Nephron progenitor cell (in vitro differentiated cells): ENCODE data around the gene IREB2.
"Not testable (repeated sequence)": the region's sequence is repeated elsewhere in the genome, so short reads cannot be mapped to it uniquely, and the experiment has no call there.

Experiments
- DNase-seq: peaks from one replicate; pipeline ENCODE4 v3.0.0; 2021
- H3K27ac Mint-ChIP-seq: 2 replicates; pipeline ENCODE4 v1.8.0; 2021; ENCODE audit warnings: mild to moderate bottlenecking, moderate library complexity, mixed read lengths
- H3K27me3 Mint-ChIP-seq: 2 replicates; pipeline ENCODE4 v1.8.0; 2021; ENCODE audit warnings: mild to moderate bottlenecking, low read depth, mixed read lengths; ENCODE audit not compliant: poor library complexity
- H3K36me3 Mint-ChIP-seq: 2 replicates; pipeline ENCODE4 v1.8.0; 2021; ENCODE audit warnings: low read depth, mixed read lengths
- H3K4me1 Mint-ChIP-seq: 2 replicates; pipeline ENCODE4 v1.8.0; 2021; ENCODE audit warnings: mixed read lengths
- H3K4me3 Mint-ChIP-seq: 2 replicates; pipeline ENCODE4 v1.8.0; 2021; ENCODE audit warnings: mild to moderate bottlenecking, moderate library complexity, mixed read lengths
- H3K9me3 Mint-ChIP-seq: 2 replicates; pipeline ENCODE4 v1.8.0; 2021; ENCODE audit warnings: mild to moderate bottlenecking, moderate library complexity, mixed read lengths
- TF ChIP-seq, protein P1 (sequence below): fragments of 200-600 bp; sonication (generic); IDR thresholded peaks from 2 replicates; pipeline ENCODE4 v1.5.0; 2021; ENCODE audit warnings: antibody characterized with exemption

Gene IREB2

GRCh38 chr15:78402061-78402610 is 35.9 kb upstream of the IREB2 start:
- no peak overlapping the region for H3K27ac Mint-ChIP-seq
- TF ChIP-seq, protein P1, sequence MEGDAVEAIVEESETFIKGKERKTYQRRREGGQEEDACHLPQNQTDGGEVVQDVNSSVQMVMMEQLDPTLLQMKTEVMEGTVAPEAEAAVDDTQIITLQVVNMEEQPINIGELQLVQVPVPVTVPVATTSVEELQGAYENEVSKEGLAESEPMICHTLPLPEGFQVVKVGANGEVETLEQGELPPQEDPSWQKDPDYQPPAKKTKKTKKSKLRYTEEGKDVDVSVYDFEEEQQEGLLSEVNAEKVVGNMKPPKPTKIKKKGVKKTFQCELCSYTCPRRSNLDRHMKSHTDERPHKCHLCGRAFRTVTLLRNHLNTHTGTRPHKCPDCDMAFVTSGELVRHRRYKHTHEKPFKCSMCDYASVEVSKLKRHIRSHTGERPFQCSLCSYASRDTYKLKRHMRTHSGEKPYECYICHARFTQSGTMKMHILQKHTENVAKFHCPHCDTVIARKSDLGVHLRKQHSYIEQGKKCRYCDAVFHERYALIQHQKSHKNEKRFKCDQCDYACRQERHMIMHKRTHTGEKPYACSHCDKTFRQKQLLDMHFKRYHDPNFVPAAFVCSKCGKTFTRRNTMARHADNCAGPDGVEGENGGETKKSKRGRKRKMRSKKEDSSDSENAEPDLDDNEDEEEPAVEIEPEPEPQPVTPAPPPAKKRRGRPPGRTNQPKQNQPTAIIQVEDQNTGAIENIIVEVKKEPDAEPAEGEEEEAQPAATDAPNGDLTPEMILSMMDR, result no peak
- no peak for DNase-seq
- H3K9me3 Mint-ChIP-seq, result no peaks in the 10 kb centered on the region
- peaks cover 25% of the 10 kb centered on the region for H3K27me3 Mint-ChIP-seq
- H3K36me3 Mint-ChIP-seq, result no peaks in the 10 kb centered on the region
- H3K4me3 Mint-ChIP-seq, result no peak overlapping the region
- H3K4me1 Mint-ChIP-seq, result peaks cover 18% of the 10 kb centered on the region

DNA sequence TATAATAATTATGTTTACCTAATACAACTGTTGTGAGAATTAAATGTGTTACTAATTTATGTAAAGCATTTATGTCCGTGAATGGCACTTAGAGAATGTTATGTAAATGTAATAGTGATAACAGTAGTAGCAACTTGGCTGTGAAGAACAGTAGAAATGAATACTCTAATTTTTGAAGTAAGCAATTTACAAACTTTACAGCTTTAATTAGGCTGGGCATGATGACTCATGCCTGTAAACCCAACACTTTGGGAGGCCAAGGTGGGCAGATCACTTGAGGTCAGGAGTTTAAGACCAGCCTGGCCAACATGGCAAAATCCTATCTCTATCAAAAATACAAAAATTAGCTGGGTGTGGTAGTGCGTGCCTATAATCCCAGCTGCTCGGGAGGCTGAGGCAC is 33.9 kb upstream of the IREB2 start:
- H3K27me3 Mint-ChIP-seq, result peaks cover 16% of the 10 kb centered on the region
- no peaks in the 10 kb centered on the region for H3K36me3 Mint-ChIP-seq
- H3K4me1 Mint-ChIP-seq, result peaks cover 24% of the 10 kb centered on the region
- DNase-seq, result no peak
- TF ChIP-seq, protein P1, result no peak
- H3K4me3 Mint-ChIP-seq, result no peak overlapping the region
- no peaks in the 10 kb centered on the region for H3K9me3 Mint-ChIP-seq
- H3K27ac Mint-ChIP-seq, result no peak overlapping the region

DNA sequence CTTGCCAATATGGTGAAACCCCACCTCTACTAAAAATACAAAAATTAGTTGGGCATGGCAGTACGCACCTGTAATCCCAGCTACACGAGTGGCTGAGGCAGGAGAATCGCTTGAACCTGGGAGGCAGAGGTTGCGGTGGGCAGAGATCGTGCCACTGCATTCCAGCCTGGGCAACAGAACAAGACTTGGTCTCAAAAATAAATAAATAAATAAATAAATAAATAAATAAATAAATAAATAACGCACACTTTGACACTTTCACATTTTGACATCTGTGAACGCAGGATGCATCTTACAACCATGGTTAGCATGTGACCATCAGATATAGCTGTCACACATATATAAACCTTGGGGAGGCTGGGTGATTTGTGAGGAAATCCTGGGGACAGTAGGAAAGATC is 33.2 kb upstream of the IREB2 start:
- not testable (repeated sequence) for DNase-seq, H3K36me3 Mint-ChIP-seq, H3K27ac Mint-ChIP-seq, H3K4me3 Mint-ChIP-seq, H3K9me3 Mint-ChIP-seq
- Mint-ChIP-seq H3K27me3 (peaks cover 13% of the 10 kb centered on the region), H3K4me1 (peaks cover 22% of the 10 kb centered on the region)

DNA sequence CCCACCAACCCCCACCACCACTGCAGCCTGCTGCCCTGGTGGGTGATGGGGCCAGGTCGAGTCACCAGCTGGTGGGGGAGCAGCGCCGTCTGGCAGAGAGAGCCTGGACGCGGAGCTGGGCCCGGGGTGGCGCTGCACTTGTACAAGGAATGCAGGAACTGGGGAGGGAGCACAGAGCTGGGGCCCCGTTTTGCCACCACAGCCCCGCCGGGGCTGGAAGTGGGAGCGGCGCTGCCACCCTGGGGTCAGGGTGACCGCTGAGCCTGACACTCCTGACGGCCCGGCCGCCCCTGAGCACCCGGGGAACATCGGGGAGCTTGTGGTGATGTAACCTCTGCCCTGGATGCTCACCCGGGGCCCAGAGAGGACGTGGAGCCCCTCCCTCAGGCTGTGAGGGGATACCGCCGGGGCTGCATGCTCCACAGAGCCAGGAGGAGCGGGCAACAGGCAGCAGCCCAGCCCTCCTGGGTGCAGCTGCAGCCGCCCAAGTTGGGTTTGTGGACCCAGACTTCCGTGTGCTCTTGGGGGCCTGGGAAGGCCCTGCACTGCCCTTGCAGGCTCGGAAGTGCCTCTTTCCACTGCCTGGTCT is 32.6 kb upstream of the IREB2 start:
- H3K4me1 Mint-ChIP-seq, result peaks cover 20% of the 10 kb centered on the region
- TF ChIP-seq, protein P1, result no peak
- no peak overlapping the region for H3K4me3 Mint-ChIP-seq
- DNase-seq, result no peak
- H3K9me3 Mint-ChIP-seq, result no peaks in the 10 kb centered on the region
- H3K36me3 Mint-ChIP-seq, result no peaks in the 10 kb centered on the region
- no peak overlapping the region for H3K27ac Mint-ChIP-seq
- peaks cover 14% of the 10 kb centered on the region for H3K27me3 Mint-ChIP-seq

DNA sequence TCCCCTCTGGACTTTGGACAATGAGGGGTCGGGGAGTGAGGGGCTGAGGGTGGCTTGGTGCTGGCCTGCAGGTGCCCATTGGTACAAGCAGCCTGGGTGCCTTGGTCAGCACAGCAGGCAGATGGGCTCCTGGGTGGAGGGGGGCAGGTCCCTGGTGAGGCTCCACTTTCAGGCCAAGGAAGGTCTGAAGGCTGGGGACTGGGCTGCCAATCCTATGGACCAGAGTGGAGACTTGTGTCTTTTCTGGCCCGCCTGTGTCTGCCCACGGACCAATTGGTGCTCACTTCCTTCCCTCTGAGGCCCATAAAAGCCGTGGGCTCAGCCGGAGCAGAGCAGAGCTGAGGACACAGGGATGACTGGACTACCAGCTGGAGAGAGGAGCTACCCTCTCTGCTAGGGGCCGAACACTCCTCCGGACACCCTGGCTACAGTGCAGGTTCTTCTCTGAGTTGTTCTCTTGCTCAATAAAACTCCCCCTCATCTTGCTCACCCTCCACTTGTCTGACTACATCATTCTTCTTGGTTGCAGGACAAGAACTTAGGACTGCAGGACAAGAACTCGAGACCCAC is 31.9 kb upstream of the IREB2 start:
- no peaks in the 10 kb centered on the region for H3K9me3 Mint-ChIP-seq
- H3K36me3 Mint-ChIP-seq, result no peaks in the 10 kb centered on the region
- H3K27ac Mint-ChIP-seq, result no peak overlapping the region
- H3K4me3 Mint-ChIP-seq, result no peak overlapping the region
- TF ChIP-seq, protein P1, result no peak
- peaks cover 20% of the 10 kb centered on the region for H3K27me3 Mint-ChIP-seq
- peaks cover 20% of the 10 kb centered on the region for H3K4me1 Mint-ChIP-seq
- no peak for DNase-seq

DNA sequence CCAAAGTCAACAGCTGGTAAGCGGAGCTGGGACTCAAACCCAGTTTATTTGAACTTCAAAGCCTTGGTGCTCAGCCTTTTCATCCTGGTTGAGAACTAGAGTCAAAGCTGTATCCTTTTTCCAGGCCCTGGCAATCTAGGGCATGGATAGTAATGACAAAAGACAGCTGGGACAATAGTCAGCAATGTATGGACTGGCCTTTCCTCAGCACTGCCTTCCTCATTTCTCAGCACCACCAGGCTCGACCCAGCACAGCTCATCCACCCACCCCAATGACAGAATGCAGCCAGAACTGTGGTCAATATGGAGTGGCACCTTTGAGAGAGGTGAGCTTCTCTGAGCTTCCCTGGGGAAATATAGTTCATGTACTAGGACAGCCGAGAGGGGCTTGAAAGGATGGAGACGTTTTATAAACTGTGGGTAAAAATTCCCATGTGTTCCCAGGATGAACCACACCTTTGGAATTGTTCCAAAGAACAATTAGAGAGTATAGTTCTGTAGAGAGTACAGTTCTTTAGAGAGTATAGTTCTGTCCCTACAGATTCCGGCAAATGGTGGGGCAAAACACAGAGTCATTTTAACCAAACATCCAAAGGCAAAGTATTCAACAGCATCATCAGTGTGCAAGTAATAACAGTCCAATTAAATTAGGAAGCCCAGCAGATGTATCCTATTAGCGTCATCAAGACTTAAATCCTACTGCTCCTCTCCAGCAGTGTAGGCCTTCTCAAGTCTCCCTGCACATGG is 30.2 kb upstream of the IREB2 start:
- DNase-seq, result no peak
- TF ChIP-seq, protein P1, result no peak
- Mint-ChIP-seq H3K4me3 (no peak overlapping the region), H3K27ac (no peak overlapping the region), H3K36me3 (no peaks in the 10 kb centered on the region), H3K4me1 (peaks cover 11% of the 10 kb centered on the region), H3K27me3 (peaks cover 31% of the 10 kb centered on the region), H3K9me3 (no peaks in the 10 kb centered on the region)
